ENCODE data around the gene DCAF11. TPM values are rescaled to one million over a fixed set of nuclear protein-coding genes. Genes with fewer than 3 reads are reported as not detected.

DCAF11 gene
- total and polyA plus RNA-seq, 2 of the 13 experiments (the other 11 are each of a cell fraction or from before 2014, with no cell fraction given), result 150 to 257 TPM

- TF ChIP-seq ZBTB10 (CRISPR knock-in tag; IDR thresholded peaks at IDR 0.05; ENCODE audit: borderline replicate concordance) (peak; percentile 66; the same call in 1 of the 2 replicates), HIC2 (CRISPR knock-in tag; IDR thresholded peaks at IDR 0.05; ENCODE audit: low read depth) (peak; percentile 81), GLI4 (CRISPR knock-in tag; IDR thresholded peaks at IDR 0.05; ENCODE audit: borderline replicate concordance) (peak; percentile 99), ZSCAN29 (CRISPR knock-in tag; conservative IDR thresholded peaks at IDR 0.05) (peak; percentile 95; the same call in 1 of the 2 replicates), MTA3 (CRISPR knock-in tag; IDR thresholded peaks at IDR 0.05) (no peak), ZNF788 (CRISPR knock-in tag; IDR thresholded peaks at IDR 0.05; ENCODE audit: borderline replicate concordance) (peak; percentile 75), FOXK1 (CRISPR knock-in tag; IDR thresholded peaks at IDR 0.05; ENCODE audit: borderline replicate concordance, low read depth) (peak; percentile 68; the same call in 1 of the 2 replicates), MXD3 (CRISPR knock-in tag; IDR thresholded peaks at IDR 0.05) (peak; percentile 95), GPN1 (CRISPR knock-in tag; IDR thresholded peaks at IDR 0.05; ENCODE audit: borderline replicate concordance) (no peak; the same call in 1 of the 2 replicates), NKX3-1 (CRISPR knock-in tag; IDR thresholded peaks at IDR 0.05) (peak; percentile 2; the same call in 1 of the 2 replicates), ELF1 (CRISPR knock-in tag; IDR thresholded peaks at IDR 0.05) (peak; percentile 93), ZNF784 (CRISPR knock-in tag; IDR thresholded peaks at IDR 0.05; ENCODE audit: borderline replicate concordance) (peak; percentile 78; the same call in 1 of the 2 replicates), FOXP4 (CRISPR knock-in tag; IDR thresholded peaks at IDR 0.05) (peak; percentile 49), SSRP1 (CRISPR knock-in tag; IDR thresholded peaks at IDR 0.05) (peak; percentile 15; the same call in 1 of the 2 replicates), TRIM24 (CRISPR knock-in tag; IDR thresholded peaks at IDR 0.05) (no peak), ZNF703 (CRISPR knock-in tag; IDR thresholded peaks at IDR 0.05; ENCODE audit: borderline replicate concordance) (no peak), ZNF296 (CRISPR knock-in tag; conservative IDR thresholded peaks at IDR 0.05) (no peak), CREM (IDR thresholded peaks at IDR 0.05) (peak; percentile 88), CREM (CRISPR knock-in tag; IDR thresholded peaks at IDR 0.05) (peak; percentile 58; the same call in 1 of the 2 replicates), PAX8 (CRISPR knock-in tag; IDR thresholded peaks at IDR 0.05; ENCODE audit: borderline replicate concordance) (peak; percentile 95; the same call in 1 of the 2 replicates), TBX3 (IDR thresholded peaks at IDR 0.05; ENCODE audit: borderline replicate concordance) (0 out of 2 replicates have a peak, but pooled peaks have one; percentile 18)
Observed at GRCh38 chr14:24141097-24141880, 26.7 kb downstream of the DCAF11 start, which contains the start of gene EMC9 (continued).
